GM23338 (cell line): ENCODE results near the gene SETD1B. TPM values are rescaled to one million over a fixed set of nuclear protein-coding genes. Genes with fewer than 3 reads are reported as not detected.

Experiments used
- ATAC-seq: fragments of 200-7000 bp; cut with Tn5 transposase; 3 replicates; pipeline ENCODE4 v1.9.1; 2020
- DNase-seq: peaks from one replicate; pipeline ENCODE4 v3.0.0-alpha.2; 2015; ENCODE audit warnings: low spot score
- H2AFZ ChIP-seq: fragments of 200-600 bp; sonication (generic); 2 replicates; pipeline ENCODE4 v1.8.0; 2016; ENCODE audit warnings: antibody characterized with exemption, mild to moderate bottlenecking, moderate library complexity
- H3F3A ChIP-seq: fragments of 200-600 bp; sonication (generic); replicated peaks from 2 replicates; pipeline ENCODE4 v1.8.0; 2017; ENCODE audit warnings: antibody characterized with exemption, mixed run types, low read depth
- H3K27ac ChIP-seq: fragments of 200-600 bp; sonication (generic); 2 replicates; pipeline ENCODE4 v1.6.1; 2016; ENCODE audit warnings: low read depth
- H3K27me3 ChIP-seq: fragments of 200-600 bp; sonication (generic); 2 replicates; pipeline ENCODE4 v1.8.0; 2016; ENCODE audit warnings: mild to moderate bottlenecking, mixed run types, moderate library complexity; ENCODE audit not compliant: insufficient read depth
- H3K36me3 ChIP-seq: fragments of 200-600 bp; sonication (generic); 2 replicates; pipeline ENCODE4 v1.8.0; 2016; ENCODE audit warnings: mild to moderate bottlenecking; ENCODE audit not compliant: insufficient read depth
- H3K4me1 ChIP-seq: fragments of 200-600 bp; sonication (generic); 2 replicates; pipeline ENCODE4 v1.8.0; 2016; ENCODE audit warnings: mild to moderate bottlenecking, moderate library complexity; ENCODE audit not compliant: insufficient read depth
- H3K4me2 ChIP-seq: fragments of 200-600 bp; sonication (generic); 2 replicates; pipeline ENCODE4 v1.7.1; 2017; ENCODE audit warnings: mixed run types
- H3K4me3 ChIP-seq: fragments of 200-600 bp; sonication (generic); 2 replicates; pipeline ENCODE4 v1.6.1; 2016; ENCODE audit warnings: mixed run types
- H3K79me2 ChIP-seq: fragments of 200-600 bp; sonication (generic); replicated peaks from 2 replicates; pipeline ENCODE4 v1.8.0; 2017; ENCODE audit warnings: mild to moderate bottlenecking; ENCODE audit not compliant: insufficient read depth
- H3K9me2 ChIP-seq: fragments of 200-600 bp; sonication (generic); 2 replicates; pipeline ENCODE4 v1.8.0; 2017; ENCODE audit not compliant: insufficient read depth
- H4K20me1 ChIP-seq: fragments of 200-600 bp; sonication (generic); replicated peaks from 2 replicates; pipeline ENCODE4 v1.8.0; 2017; ENCODE audit warnings: mild to moderate bottlenecking; ENCODE audit not compliant: insufficient read depth
- H3K27ac Mint-ChIP-seq: 2 replicates; pipeline ENCODE4 v1.8.0; 2020; ENCODE audit warnings: inconsistent platforms, mild to moderate bottlenecking, moderate library complexity, mixed read lengths
- H3K27me3 Mint-ChIP-seq: 3 replicates; pipeline ENCODE4 v1.8.0; 2022; ENCODE audit warnings: low read depth, mild to moderate bottlenecking, moderate library complexity, mixed read lengths, inconsistent platforms; ENCODE audit not compliant: insufficient read depth, poor library complexity
- H3K36me3 Mint-ChIP-seq: 3 replicates; pipeline ENCODE4 v1.8.0; 2021; ENCODE audit warnings: low read depth, mild to moderate bottlenecking, inconsistent platforms, moderate library complexity, mixed read lengths
- H3K4me1 Mint-ChIP-seq: 3 replicates; pipeline ENCODE4 v1.8.0; 2020; ENCODE audit warnings: mild to moderate bottlenecking, inconsistent platforms, mixed read lengths
- H3K4me3 Mint-ChIP-seq: 3 replicates; pipeline ENCODE4 v1.8.0; 2021; ENCODE audit warnings: moderate library complexity, mild to moderate bottlenecking, inconsistent platforms, mixed read lengths
- H3K9me3 Mint-ChIP-seq: 3 replicates; pipeline ENCODE4 v1.8.0; 2020; ENCODE audit warnings: moderate library complexity, mild to moderate bottlenecking, inconsistent platforms, mixed read lengths
- CREB1 ChIP-seq: fragments of 250-450 bp; sonication (Bioruptor Pico); IDR thresholded peaks from 2 replicates; pipeline ENCODE4 v1.5.0; 2020; ENCODE audit warnings: low read depth, mild to moderate bottlenecking, moderate library complexity
- ETS1 ChIP-seq: IDR thresholded peaks from 2 replicates; pipeline ENCODE4 v1.6.1; 2016; ENCODE audit warnings: antibody characterized with exemption
- EZH2 ChIP-seq: fragments of 200-600 bp; sonication (generic); IDR thresholded peaks from one replicate; pipeline ENCODE4 v1.8.0; 2017; ENCODE audit warnings: antibody characterized with exemption, mild to moderate bottlenecking, low read depth; ENCODE audit not compliant: unreplicated experiment
- EZH2phosphoT487 ChIP-seq: fragments of 200-600 bp; sonication (generic); IDR thresholded peaks from one replicate; pipeline ENCODE4 v1.8.1; 2018; ENCODE audit warnings: antibody characterized with exemption; ENCODE audit not compliant: unreplicated experiment
- JUNB ChIP-seq: IDR thresholded peaks from one replicate; pipeline ENCODE4 v1.6.1; 2016; ENCODE audit warnings: antibody characterized with exemption; ENCODE audit not compliant: unreplicated experiment
- NANOG ChIP-seq: IDR thresholded peaks from 2 replicates; pipeline ENCODE4 v1.6.1; 2016; ENCODE audit warnings: antibody characterized with exemption, borderline replicate concordance
- POLR2AphosphoS5 ChIP-seq: IDR thresholded peaks from 2 replicates; pipeline ENCODE4 v1.6.1; 2016; ENCODE audit warnings: antibody characterized with exemption, low read depth
- STAT1 ChIP-seq: IDR thresholded peaks from one replicate; pipeline ENCODE4 v1.6.1; 2016; ENCODE audit warnings: antibody characterized with exemption; ENCODE audit not compliant: unreplicated experiment
- ZNF114 ChIP-seq: fragments of 250-450 bp; sonication (Bioruptor Pico); IDR thresholded peaks from 2 replicates; pipeline ENCODE4 v1.5.0; 2020; ENCODE audit warnings: mild to moderate bottlenecking, moderate library complexity
- ZNF331 ChIP-seq: fragments of 250-450 bp; sonication (Bioruptor Pico); IDR thresholded peaks from 2 replicates; pipeline ENCODE4 v1.5.0; 2020; ENCODE audit warnings: low read depth, mild to moderate bottlenecking, moderate library complexity
- polyA plus RNA-seq: library from polyadenylated mRNA; unstranded; fragments of >200 nt; fragmentation: Nextera tagmentation; extraction: Ambion mirVana; gene quantifications from 2 replicates; pipeline ENCODE4 v1.2.1, GENCODE V29; 2016
- total RNA-seq: library from RNA; depleted of rRNA; stranded (reverse); fragments of >200 nt; shearing (Covaris generic); gene quantifications from 2 replicates; pipeline ENCODE4 v1.2.3, GENCODE V29; 2014
- TF ChIP-seq, protein P1 (sequence below): IDR thresholded peaks from one replicate; pipeline ENCODE4 v1.6.1; 2018; ENCODE audit warnings: antibody characterized with exemption; ENCODE audit not compliant: unreplicated experiment
- TF ChIP-seq, protein P2 (sequence below), 2 experiments: fragments of 200-600 bp in 1 of 2; sonication (generic) in 1 of 2; conservative IDR thresholded peaks; 2 replicates each; pipeline versions ENCODE4 v1.5.1 to v1.6.1; 2016 to 2017; ENCODE audit warnings: antibody characterized with exemption in 2 of 2, low read depth in 2 of 2, mild to moderate bottlenecking in 2 of 2, moderate library complexity in 1 of 2
- TF ChIP-seq, protein P3 (sequence below): fragments of 250-450 bp; sonication (Bioruptor Pico); IDR thresholded peaks from 2 replicates; pipeline ENCODE4 v1.5.0; 2020; ENCODE audit warnings: mild to moderate bottlenecking, moderate library complexity

The SETD1B gene
- total and polyA plus RNA-seq, 2 experiments from 2014 or later = 3.1 to 8.7 TPM

- no peaks in the 10 kb centered on the region for H3K36me3 Mint-ChIP-seq
- H3K27ac ChIP-seq = no peak overlapping the region
- H3K36me3 ChIP-seq = no peaks in the 10 kb centered on the region
- H3K27ac Mint-ChIP-seq = no peak overlapping the region
- H3K9me2 ChIP-seq = no peaks in the 10 kb centered on the region
- H3K27me3 ChIP-seq = no peaks in the 10 kb centered on the region
- no peak overlapping the region for H2AFZ ChIP-seq
- no peak overlapping the region for H3K4me3 Mint-ChIP-seq
- H3K4me1 Mint-ChIP-seq = peaks cover 17% of the 10 kb centered on the region
- peaks cover 4% of the 10 kb centered on the region; the same call in 1 of the 2 replicates for H3F3A ChIP-seq
- H3K4me3 ChIP-seq = no peak overlapping the region
- H4K20me1 ChIP-seq = no peaks in the 10 kb centered on the region
- H3K79me2 ChIP-seq = no peaks in the 10 kb centered on the region
- TF ChIP-seq STAT1 (no peak), POLR2AphosphoS5 (no peak), CREB1 (CRISPR knock-in tag) (no peak), ZNF114 (CRISPR knock-in tag) (no peak), ETS1 (no peak), EZH2 (no peak), NANOG (no peak), JUNB (no peak), ZNF331 (no peak), EZH2phosphoT487 (no peak)
- TF ChIP-seq, protein P1, sequence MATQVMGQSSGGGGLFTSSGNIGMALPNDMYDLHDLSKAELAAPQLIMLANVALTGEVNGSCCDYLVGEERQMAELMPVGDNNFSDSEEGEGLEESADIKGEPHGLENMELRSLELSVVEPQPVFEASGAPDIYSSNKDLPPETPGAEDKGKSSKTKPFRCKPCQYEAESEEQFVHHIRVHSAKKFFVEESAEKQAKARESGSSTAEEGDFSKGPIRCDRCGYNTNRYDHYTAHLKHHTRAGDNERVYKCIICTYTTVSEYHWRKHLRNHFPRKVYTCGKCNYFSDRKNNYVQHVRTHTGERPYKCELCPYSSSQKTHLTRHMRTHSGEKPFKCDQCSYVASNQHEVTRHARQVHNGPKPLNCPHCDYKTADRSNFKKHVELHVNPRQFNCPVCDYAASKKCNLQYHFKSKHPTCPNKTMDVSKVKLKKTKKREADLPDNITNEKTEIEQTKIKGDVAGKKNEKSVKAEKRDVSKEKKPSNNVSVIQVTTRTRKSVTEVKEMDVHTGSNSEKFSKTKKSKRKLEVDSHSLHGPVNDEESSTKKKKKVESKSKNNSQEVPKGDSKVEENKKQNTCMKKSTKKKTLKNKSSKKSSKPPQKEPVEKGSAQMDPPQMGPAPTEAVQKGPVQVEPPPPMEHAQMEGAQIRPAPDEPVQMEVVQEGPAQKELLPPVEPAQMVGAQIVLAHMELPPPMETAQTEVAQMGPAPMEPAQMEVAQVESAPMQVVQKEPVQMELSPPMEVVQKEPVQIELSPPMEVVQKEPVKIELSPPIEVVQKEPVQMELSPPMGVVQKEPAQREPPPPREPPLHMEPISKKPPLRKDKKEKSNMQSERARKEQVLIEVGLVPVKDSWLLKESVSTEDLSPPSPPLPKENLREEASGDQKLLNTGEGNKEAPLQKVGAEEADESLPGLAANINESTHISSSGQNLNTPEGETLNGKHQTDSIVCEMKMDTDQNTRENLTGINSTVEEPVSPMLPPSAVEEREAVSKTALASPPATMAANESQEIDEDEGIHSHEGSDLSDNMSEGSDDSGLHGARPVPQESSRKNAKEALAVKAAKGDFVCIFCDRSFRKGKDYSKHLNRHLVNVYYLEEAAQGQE = no peak
- TF ChIP-seq, protein P2, sequence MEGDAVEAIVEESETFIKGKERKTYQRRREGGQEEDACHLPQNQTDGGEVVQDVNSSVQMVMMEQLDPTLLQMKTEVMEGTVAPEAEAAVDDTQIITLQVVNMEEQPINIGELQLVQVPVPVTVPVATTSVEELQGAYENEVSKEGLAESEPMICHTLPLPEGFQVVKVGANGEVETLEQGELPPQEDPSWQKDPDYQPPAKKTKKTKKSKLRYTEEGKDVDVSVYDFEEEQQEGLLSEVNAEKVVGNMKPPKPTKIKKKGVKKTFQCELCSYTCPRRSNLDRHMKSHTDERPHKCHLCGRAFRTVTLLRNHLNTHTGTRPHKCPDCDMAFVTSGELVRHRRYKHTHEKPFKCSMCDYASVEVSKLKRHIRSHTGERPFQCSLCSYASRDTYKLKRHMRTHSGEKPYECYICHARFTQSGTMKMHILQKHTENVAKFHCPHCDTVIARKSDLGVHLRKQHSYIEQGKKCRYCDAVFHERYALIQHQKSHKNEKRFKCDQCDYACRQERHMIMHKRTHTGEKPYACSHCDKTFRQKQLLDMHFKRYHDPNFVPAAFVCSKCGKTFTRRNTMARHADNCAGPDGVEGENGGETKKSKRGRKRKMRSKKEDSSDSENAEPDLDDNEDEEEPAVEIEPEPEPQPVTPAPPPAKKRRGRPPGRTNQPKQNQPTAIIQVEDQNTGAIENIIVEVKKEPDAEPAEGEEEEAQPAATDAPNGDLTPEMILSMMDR (conservative IDR thresholded peaks at IDR 0.05; ENCODE audit: low read depth in 2 of 2) = no peak
- TF ChIP-seq, protein P3, sequence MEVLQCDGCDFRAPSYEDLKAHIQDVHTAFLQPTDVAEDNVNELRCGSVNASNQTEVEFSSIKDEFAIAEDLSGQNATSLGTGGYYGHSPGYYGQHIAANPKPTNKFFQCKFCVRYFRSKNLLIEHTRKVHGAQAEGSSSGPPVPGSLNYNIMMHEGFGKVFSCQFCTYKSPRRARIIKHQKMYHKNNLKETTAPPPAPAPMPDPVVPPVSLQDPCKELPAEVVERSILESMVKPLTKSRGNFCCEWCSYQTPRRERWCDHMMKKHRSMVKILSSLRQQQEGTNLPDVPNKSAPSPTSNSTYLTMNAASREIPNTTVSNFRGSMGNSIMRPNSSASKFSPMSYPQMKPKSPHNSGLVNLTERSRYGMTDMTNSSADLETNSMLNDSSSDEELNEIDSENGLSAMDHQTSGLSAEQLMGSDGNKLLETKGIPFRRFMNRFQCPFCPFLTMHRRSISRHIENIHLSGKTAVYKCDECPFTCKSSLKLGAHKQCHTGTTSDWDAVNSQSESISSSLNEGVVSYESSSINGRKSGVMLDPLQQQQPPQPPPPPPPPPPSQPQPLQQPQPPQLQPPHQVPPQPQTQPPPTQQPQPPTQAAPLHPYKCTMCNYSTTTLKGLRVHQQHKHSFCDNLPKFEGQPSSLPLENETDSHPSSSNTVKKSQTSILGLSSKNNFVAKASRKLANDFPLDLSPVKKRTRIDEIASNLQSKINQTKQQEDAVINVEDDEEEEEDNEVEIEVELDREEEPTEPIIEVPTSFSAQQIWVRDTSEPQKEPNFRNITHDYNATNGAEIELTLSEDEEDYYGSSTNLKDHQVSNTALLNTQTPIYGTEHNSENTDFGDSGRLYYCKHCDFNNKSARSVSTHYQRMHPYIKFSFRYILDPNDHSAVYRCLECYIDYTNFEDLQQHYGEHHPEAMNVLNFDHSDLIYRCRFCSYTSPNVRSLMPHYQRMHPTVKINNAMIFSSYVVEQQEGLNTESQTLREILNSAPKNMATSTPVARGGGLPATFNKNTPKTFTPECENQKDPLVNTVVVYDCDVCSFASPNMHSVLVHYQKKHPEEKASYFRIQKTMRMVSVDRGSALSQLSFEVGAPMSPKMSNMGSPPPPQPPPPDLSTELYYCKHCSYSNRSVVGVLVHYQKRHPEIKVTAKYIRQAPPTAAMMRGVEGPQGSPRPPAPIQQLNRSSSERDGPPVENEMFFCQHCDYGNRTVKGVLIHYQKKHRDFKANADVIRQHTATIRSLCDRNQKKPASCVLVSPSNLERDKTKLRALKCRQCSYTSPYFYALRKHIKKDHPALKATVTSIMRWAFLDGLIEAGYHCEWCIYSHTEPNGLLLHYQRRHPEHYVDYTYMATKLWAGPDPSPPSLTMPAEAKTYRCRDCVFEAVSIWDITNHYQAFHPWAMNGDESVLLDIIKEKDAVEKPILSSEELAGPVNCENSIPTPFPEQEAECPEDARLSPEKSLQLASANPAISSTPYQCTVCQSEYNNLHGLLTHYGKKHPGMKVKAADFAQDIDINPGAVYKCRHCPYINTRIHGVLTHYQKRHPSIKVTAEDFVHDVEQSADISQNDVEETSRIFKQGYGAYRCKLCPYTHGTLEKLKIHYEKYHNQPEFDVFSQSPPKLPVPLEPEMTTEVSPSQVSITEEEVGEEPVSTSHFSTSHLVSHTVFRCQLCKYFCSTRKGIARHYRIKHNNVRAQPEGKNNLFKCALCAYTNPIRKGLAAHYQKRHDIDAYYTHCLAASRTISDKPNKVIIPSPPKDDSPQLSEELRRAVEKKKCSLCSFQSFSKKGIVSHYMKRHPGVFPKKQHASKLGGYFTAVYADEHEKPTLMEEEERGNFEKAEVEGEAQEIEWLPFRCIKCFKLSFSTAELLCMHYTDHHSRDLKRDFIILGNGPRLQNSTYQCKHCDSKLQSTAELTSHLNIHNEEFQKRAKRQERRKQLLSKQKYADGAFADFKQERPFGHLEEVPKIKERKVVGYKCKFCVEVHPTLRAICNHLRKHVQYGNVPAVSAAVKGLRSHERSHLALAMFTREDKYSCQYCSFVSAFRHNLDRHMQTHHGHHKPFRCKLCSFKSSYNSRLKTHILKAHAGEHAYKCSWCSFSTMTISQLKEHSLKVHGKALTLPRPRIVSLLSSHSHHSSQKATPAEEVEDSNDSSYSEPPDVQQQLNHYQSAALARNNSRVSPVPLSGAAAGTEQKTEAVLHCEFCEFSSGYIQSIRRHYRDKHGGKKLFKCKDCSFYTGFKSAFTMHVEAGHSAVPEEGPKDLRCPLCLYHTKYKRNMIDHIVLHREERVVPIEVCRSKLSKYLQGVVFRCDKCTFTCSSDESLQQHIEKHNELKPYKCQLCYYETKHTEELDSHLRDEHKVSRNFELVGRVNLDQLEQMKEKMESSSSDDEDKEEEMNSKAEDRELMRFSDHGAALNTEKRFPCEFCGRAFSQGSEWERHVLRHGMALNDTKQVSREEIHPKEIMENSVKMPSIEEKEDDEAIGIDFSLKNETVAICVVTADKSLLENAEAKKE = no peak
- ATAC-seq (no peak), DNase-seq (no peak)
- H3K4me1 ChIP-seq = peaks cover 4% of the 10 kb centered on the region; the same call in 1 of the 2 replicates
- H3K9me3 Mint-ChIP-seq = no peaks in the 10 kb centered on the region
- peaks cover 4% of the 10 kb centered on the region for H3K27me3 Mint-ChIP-seq
- no peak overlapping the region for H3K4me2 ChIP-seq
Measured at GRCh38 chr12:121860257-121860656, 56.4 kb downstream of the SETD1B start.
